Measurements from ENCODE around the gene GNAT3.

Gene GNAT3

GRCh38 chr7:80415114-80415513, 96.8 kb downstream of the GNAT3 start:
- no peak for DNase-seq

DNA sequence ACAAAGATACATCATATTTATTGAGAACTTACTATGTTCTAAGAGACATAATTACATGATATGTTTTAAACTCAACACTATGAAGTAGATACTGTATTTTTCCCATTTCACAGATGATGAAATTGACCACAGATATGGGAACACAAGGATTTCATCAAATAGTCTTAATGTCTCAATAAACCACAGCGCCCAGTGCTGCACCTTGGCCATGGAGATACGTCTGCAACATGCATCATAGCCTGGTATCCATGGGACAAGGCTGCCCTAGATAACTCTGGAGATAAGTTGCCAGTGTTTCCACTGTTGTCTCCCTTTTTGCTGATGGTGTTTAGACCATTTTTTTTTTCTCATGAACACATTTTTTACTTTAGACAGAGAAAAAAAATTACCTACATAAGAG, 97.5 kb downstream of the GNAT3 start:
- DNase-seq: no peak

DNA sequence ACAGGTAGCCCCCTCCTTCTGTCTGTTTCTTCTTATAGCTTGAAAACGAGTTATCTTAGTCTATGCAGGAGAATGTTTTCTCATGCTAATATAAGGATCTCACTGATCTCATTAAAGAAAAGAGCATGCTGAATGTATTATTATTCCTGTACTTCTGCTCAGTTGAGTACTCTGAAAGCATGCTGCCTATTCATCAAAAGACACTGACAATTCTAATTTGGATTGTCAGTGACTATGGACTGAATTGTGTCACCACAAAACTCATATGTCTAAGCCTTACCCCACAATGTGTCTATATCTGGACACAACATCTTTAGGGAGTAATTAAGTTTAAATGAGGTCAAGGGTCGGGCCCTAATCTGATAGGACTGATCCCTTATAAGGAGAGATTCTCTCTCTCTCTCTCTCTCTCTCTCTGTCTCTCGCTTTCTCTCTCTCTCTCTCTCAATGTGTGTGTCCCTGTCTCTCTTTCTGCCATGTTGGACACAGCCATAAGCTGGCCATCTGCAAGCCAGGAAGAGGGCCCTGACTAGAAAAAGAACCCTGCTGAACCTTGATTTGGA, 98.4 kb downstream of the GNAT3 start:
- no peak for DNase-seq

- no peak for DNase-seq
These were observed 99.0 kb downstream of the GNAT3 start for GRCh38 chr7:80412842-80413241.

- no peak for DNase-seq
These were observed 100.2 kb downstream of the GNAT3 start for GRCh38 chr7:80411621-80412020.

DNA sequence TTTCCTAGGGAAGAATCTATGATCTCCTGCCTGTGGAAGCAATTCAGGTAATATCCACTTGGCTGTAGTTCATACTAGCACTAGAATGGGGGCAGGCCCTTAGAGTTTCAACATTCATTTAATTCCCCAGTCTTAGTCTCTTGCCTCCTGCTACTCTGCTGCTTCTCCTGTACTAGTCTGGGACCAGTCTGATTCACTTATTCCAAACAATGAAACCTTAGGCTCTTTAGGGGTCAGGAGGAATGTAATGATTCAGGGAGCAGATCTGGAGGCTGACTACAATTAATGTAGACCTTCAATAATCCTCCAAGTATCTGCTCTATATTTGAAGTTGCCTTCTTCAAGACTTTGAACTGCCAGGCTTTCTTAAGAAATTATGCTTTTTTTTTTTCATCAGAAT, 101.8 kb downstream of the GNAT3 start:
- DNase-seq: no peak

Data from suppressor macrophage treated with lipopolysaccharide for 4 hours (primary cell).